Mesendoderm (in vitro differentiated cells): Measurements from ENCODE around the gene SPATA31D3.

Experiments used
- DNase-seq: peaks from one replicate; pipeline ENCODE4 v3.0.0; 2013
- H2AK5ac ChIP-seq: 2 replicates; pipeline ENCODE4 v1.6.1; 2013; ENCODE audit warnings: low read length, inconsistent platforms
- H2BK120ac ChIP-seq: 2 replicates; pipeline ENCODE4 v1.6.1; 2013; ENCODE audit warnings: low read depth, mild to moderate bottlenecking, low read length, moderate library complexity, mixed read lengths
- H2BK15ac ChIP-seq: replicated peaks from 2 replicates; pipeline ENCODE4 v1.6.1; 2013; ENCODE audit warnings: low read depth, mild to moderate bottlenecking, moderate library complexity
- H2BK5ac ChIP-seq: 2 replicates; pipeline ENCODE4 v1.6.1; 2013; ENCODE audit warnings: low read length, inconsistent platforms
- H3K18ac ChIP-seq: 2 replicates; pipeline ENCODE4 v1.6.1; 2013; ENCODE audit warnings: mild to moderate bottlenecking, low read length, mixed read lengths
- H3K23ac ChIP-seq: one replicate; pipeline ENCODE4 v1.6.1; 2013; ENCODE audit warnings: low read length
- H3K27ac ChIP-seq: 2 replicates; pipeline ENCODE4 v1.5.1; 2013; ENCODE audit warnings: low read depth, mild to moderate bottlenecking, inconsistent platforms, low read length, moderate library complexity
- H3K27me3 ChIP-seq: 2 replicates; pipeline ENCODE4 v1.6.1; 2013; ENCODE audit warnings: low read length, control low read depth, mild to moderate bottlenecking, inconsistent platforms; ENCODE audit not compliant: insufficient read depth, poor library complexity
- H3K36me3 ChIP-seq: 2 replicates; pipeline ENCODE4 v1.6.1; 2013; ENCODE audit warnings: low read length, inconsistent platforms; ENCODE audit not compliant: control insufficient read depth, insufficient read depth
- H3K4ac ChIP-seq: one replicate; pipeline ENCODE4 v1.6.1; 2013; ENCODE audit warnings: low read depth, mild to moderate bottlenecking, low read length, moderate library complexity
- H3K4me1 ChIP-seq: 2 replicates; pipeline ENCODE4 v1.6.1; 2013; ENCODE audit warnings: low read depth, low read length, inconsistent platforms; ENCODE audit not compliant: control insufficient read depth
- H3K4me2 ChIP-seq: 2 replicates; pipeline ENCODE4 v1.6.1; 2013; ENCODE audit warnings: low read length
- H3K4me3 ChIP-seq: 2 replicates; pipeline ENCODE4 v1.5.1; 2013; ENCODE audit warnings: mild to moderate bottlenecking, low read length
- H3K56ac ChIP-seq: one replicate; pipeline ENCODE4 v1.6.1; 2013; ENCODE audit warnings: low read length
- H3K79me1 ChIP-seq: 2 replicates; pipeline ENCODE4 v1.6.1; 2013; ENCODE audit warnings: low read length, inconsistent platforms
- H3K79me2 ChIP-seq: 2 replicates; pipeline ENCODE4 v1.6.1; 2013; ENCODE audit warnings: mild to moderate bottlenecking, low read length; ENCODE audit not compliant: control insufficient read depth, insufficient read depth
- H3K9ac ChIP-seq: 2 replicates; pipeline ENCODE4 v1.6.1; 2013; ENCODE audit warnings: low read length, inconsistent platforms
- H4K5ac ChIP-seq: one replicate; pipeline ENCODE4 v1.6.1; 2013; ENCODE audit warnings: low read length
- H4K8ac ChIP-seq: one replicate; pipeline ENCODE4 v1.6.1; 2013; ENCODE audit warnings: low read depth, mild to moderate bottlenecking, control low read depth, low read length, moderate library complexity
- WGBS: extraction: QIAGEN DNeasy Blood & Tissue Kit; methylation state at CpG from one replicate; pipeline ENCODE4 v1.1.7; 2013; ENCODE audit warnings: low lambda C conversion rate, missing lambda C conversion rate; ENCODE audit not compliant: insufficient coverage; ENCODE audit errors: extremely low coverage; 5-methylcytosine and 5-hydroxymethylcytosine counted together

SPATA31D3 gene

GRCh38 chr9:81993656-81994055 is 50.4 kb downstream of the SPATA31D3 start:
- Histone ChIP-seq H4K8ac (no peak overlapping the region), H3K79me1 (no peaks in the 10 kb centered on the region), H3K56ac (no peak overlapping the region), H3K36me3 (no peaks in the 10 kb centered on the region), H3K9ac (no peak overlapping the region), H2BK120ac (no peak overlapping the region), H3K27ac (no peak overlapping the region), H3K4ac (no peak overlapping the region), H3K23ac (no peak overlapping the region), H3K27me3 (no peaks in the 10 kb centered on the region), H2AK5ac (no peak overlapping the region), H3K79me2 (no peaks in the 10 kb centered on the region), H3K18ac (no peak overlapping the region), H3K4me1 (no peaks in the 10 kb centered on the region), H2BK15ac (no peak overlapping the region), H3K4me2 (no peak overlapping the region), H4K5ac (no peak overlapping the region), H2BK5ac (no peak overlapping the region), H3K4me3 (no peak overlapping the region)
- WGBS, result no CpG with 5 or more reads among the region's 5 CpGs
- no peak for DNase-seq
